H1 (cell line): ENCODE data around the gene TAX1BP1. TPM values are rescaled to one million over a fixed set of nuclear protein-coding genes. Genes with fewer than 3 reads are reported as not detected.

Experiments used
- BACH1 ChIP-seq: IDR thresholded peaks from 2 replicates; pipeline ENCODE4 v1.6.1; 2012; ENCODE audit warnings: low read length, improper control_type of control experiment
- MAX ChIP-seq: IDR thresholded peaks from 2 replicates; pipeline ENCODE4 v1.6.1; 2012; ENCODE audit warnings: inconsistent platforms
- RAD21 ChIP-seq, 2 experiments: IDR thresholded peaks in 1 of 2; conservative IDR thresholded peaks in 1 of 2; 2 replicates each; pipeline ENCODE4 v1.6.1; 2011; ENCODE audit warnings: low read depth in 2 of 2, low read length in 2 of 2, improper control_type of control experiment in 1 of 2, inconsistent platforms in 1 of 2, mild to moderate bottlenecking in 1 of 2, moderate library complexity in 1 of 2
- RFX5 ChIP-seq: IDR thresholded peaks from 2 replicates; pipeline ENCODE4 v1.6.1; 2011; ENCODE audit warnings: low read depth, low read length, improper control_type of control experiment, borderline replicate concordance
- RXRA ChIP-seq: IDR thresholded peaks from 2 replicates; pipeline ENCODE4 v1.6.1; 2011; ENCODE audit warnings: low read depth, mild to moderate bottlenecking, low read length, moderate library complexity; ENCODE audit not compliant: insufficient read depth
- ZNF274 ChIP-seq: IDR thresholded peaks from 2 replicates; pipeline ENCODE4 v1.7.0; 2012; ENCODE audit warnings: low read length, borderline replicate concordance; ENCODE audit errors: extremely low read depth
- polyA plus RNA-seq, 7 experiments: library from polyadenylated mRNA; depleted of rRNA in 3 of 7; stranded (reverse) in 5 of 7; unstranded in 2 of 7; fragments of >200 nt in 5 of 7; fragments of 200-250 nt in 2 of 7; gene quantifications; 1 replicate in 5 of 7; 2 replicates in 1 of 7; 4 replicates in 1 of 7; pipeline versions ENCODE4 v1.2.1 to v1.2.3, GENCODE V29; 2011 to 2013; ENCODE audit warnings: missing spikeins in 2 of 7, mixed read lengths in 2 of 7
- total RNA-seq: library from RNA; stranded (reverse); fragmentation: NEBNext Ultra II Directional; extraction: Animal tissue kit (Norgen Biotek cat#: 25700); gene quantifications from 2 replicates; pipeline ENCODE4 v1.2.1, GENCODE V29; 2021
- TF ChIP-seq, protein P1 (sequence below): fragments of 300-600 bp; sonication (generic); IDR thresholded peaks from 2 replicates; pipeline ENCODE4 v1.7.1; 2012; ENCODE audit warnings: low read length, moderate library complexity, mild to moderate bottlenecking, inconsistent platforms; ENCODE audit not compliant: insufficient replicate concordance
- TF ChIP-seq, protein P2 (sequence below), 3 experiments: IDR thresholded peaks; 1 replicate in 2 of 3; 2 replicates in 1 of 3; pipeline versions ENCODE4 v1.5.1 to v1.6.1; 2011; ENCODE audit warnings: low read length in 3 of 3, mild to moderate bottlenecking in 3 of 3, inconsistent platforms in 2 of 3, low read depth in 1 of 3, moderate library complexity in 1 of 3; ENCODE audit not compliant: insufficient read depth in 1 of 3; ENCODE audit errors: control extremely low read depth in 1 of 3

The TAX1BP1 gene
- total and polyA plus RNA-seq, 2 of the 8 experiments (the other 6 are each of a cell fraction or from before 2014, with no cell fraction given) = 56.0 to 62.7 TPM

DNA sequence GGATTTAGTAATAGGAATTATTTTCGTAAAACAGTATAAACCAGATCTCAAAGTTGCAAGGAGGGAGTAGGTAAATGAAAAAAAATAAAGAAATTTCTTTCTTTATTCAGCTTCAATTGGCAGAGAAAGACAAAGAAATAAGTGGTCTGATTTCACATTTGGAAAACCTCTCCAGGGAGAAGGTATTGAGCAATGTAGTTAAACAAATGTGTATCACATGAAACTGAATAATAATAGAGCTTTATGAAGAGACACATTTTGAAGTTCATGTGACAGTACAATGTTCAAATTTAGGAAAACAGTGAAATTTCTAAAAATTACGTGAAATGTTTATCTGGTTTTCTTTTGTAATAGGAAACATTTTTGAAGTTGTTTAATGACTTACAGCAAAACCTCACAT is 63.0 kb downstream of the TAX1BP1 start (continued):
- TF ChIP-seq, protein P1, sequence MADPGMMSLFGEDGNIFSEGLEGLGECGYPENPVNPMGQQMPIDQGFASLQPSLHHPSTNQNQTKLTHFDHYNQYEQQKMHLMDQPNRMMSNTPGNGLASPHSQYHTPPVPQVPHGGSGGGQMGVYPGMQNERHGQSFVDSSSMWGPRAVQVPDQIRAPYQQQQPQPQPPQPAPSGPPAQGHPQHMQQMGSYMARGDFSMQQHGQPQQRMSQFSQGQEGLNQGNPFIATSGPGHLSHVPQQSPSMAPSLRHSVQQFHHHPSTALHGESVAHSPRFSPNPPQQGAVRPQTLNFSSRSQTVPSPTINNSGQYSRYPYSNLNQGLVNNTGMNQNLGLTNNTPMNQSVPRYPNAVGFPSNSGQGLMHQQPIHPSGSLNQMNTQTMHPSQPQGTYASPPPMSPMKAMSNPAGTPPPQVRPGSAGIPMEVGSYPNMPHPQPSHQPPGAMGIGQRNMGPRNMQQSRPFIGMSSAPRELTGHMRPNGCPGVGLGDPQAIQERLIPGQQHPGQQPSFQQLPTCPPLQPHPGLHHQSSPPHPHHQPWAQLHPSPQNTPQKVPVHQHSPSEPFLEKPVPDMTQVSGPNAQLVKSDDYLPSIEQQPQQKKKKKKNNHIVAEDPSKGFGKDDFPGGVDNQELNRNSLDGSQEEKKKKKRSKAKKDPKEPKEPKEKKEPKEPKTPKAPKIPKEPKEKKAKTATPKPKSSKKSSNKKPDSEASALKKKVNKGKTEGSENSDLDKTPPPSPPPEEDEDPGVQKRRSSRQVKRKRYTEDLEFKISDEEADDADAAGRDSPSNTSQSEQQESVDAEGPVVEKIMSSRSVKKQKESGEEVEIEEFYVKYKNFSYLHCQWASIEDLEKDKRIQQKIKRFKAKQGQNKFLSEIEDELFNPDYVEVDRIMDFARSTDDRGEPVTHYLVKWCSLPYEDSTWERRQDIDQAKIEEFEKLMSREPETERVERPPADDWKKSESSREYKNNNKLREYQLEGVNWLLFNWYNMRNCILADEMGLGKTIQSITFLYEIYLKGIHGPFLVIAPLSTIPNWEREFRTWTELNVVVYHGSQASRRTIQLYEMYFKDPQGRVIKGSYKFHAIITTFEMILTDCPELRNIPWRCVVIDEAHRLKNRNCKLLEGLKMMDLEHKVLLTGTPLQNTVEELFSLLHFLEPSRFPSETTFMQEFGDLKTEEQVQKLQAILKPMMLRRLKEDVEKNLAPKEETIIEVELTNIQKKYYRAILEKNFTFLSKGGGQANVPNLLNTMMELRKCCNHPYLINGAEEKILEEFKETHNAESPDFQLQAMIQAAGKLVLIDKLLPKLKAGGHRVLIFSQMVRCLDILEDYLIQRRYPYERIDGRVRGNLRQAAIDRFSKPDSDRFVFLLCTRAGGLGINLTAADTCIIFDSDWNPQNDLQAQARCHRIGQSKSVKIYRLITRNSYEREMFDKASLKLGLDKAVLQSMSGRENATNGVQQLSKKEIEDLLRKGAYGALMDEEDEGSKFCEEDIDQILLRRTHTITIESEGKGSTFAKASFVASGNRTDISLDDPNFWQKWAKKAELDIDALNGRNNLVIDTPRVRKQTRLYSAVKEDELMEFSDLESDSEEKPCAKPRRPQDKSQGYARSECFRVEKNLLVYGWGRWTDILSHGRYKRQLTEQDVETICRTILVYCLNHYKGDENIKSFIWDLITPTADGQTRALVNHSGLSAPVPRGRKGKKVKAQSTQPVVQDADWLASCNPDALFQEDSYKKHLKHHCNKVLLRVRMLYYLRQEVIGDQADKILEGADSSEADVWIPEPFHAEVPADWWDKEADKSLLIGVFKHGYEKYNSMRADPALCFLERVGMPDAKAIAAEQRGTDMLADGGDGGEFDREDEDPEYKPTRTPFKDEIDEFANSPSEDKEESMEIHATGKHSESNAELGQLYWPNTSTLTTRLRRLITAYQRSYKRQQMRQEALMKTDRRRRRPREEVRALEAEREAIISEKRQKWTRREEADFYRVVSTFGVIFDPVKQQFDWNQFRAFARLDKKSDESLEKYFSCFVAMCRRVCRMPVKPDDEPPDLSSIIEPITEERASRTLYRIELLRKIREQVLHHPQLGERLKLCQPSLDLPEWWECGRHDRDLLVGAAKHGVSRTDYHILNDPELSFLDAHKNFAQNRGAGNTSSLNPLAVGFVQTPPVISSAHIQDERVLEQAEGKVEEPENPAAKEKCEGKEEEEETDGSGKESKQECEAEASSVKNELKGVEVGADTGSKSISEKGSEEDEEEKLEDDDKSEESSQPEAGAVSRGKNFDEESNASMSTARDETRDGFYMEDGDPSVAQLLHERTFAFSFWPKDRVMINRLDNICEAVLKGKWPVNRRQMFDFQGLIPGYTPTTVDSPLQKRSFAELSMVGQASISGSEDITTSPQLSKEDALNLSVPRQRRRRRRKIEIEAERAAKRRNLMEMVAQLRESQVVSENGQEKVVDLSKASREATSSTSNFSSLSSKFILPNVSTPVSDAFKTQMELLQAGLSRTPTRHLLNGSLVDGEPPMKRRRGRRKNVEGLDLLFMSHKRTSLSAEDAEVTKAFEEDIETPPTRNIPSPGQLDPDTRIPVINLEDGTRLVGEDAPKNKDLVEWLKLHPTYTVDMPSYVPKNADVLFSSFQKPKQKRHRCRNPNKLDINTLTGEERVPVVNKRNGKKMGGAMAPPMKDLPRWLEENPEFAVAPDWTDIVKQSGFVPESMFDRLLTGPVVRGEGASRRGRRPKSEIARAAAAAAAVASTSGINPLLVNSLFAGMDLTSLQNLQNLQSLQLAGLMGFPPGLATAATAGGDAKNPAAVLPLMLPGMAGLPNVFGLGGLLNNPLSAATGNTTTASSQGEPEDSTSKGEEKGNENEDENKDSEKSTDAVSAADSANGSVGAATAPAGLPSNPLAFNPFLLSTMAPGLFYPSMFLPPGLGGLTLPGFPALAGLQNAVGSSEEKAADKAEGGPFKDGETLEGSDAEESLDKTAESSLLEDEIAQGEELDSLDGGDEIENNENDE = no peak
- TF ChIP-seq ZNF274 = no peak
- no peak for TF ChIP-seq MAX
- TF ChIP-seq, protein P2, sequence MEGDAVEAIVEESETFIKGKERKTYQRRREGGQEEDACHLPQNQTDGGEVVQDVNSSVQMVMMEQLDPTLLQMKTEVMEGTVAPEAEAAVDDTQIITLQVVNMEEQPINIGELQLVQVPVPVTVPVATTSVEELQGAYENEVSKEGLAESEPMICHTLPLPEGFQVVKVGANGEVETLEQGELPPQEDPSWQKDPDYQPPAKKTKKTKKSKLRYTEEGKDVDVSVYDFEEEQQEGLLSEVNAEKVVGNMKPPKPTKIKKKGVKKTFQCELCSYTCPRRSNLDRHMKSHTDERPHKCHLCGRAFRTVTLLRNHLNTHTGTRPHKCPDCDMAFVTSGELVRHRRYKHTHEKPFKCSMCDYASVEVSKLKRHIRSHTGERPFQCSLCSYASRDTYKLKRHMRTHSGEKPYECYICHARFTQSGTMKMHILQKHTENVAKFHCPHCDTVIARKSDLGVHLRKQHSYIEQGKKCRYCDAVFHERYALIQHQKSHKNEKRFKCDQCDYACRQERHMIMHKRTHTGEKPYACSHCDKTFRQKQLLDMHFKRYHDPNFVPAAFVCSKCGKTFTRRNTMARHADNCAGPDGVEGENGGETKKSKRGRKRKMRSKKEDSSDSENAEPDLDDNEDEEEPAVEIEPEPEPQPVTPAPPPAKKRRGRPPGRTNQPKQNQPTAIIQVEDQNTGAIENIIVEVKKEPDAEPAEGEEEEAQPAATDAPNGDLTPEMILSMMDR (IDR thresholded peaks at IDR 0.05; ENCODE audit: control extremely low read depth in 1 of 3, insufficient read depth in 1 of 3, low read depth in 1 of 3, low read length in 3 of 3) = no peak
- TF ChIP-seq RXRA = no peak
- no peak for TF ChIP-seq RFX5
- TF ChIP-seq BACH1 = no peak
- TF ChIP-seq RAD21 (IDR thresholded peaks at IDR 0.05 in 1 of 2, conservative IDR thresholded peaks at IDR 0.05 in 1 of 2; ENCODE audit: low read depth in 2 of 2, low read length in 2 of 2) = no peak
